Measurements from ENCODE around the gene GIT2. TPM values are rescaled to one million over a fixed set of nuclear protein-coding genes. Genes with fewer than 3 reads are reported as not detected.

GIT2 gene
- 10 to 100 TPM; 64.3 to 70.1 TPM for total RNA-seq

- peak; percentile 94 to 95 for DNase-seq (ENCODE audit: low spot score in 2 of 2)
- Mint-ChIP-seq H3K36me3 (peaks cover 14 to 23% of the 10 kb centered on the region in 2 donors), H3K27ac (peak within 1 kb of the TSS; percentile 92 to 94), H3K9me3 (no peaks in the 10 kb centered on the region)
- peak; percentile 83 to 88 for ATAC-seq
Measured at GRCh38 chr12:109995686-109996482, at the start of gene GIT2. Gene GIT2, minus strand, starts transcription at chr12:109996368. Its CDS starts 144 bp downstream, at chr12:109996224.

GRCh38 chr12:110042264-110042663 lies 46.1 kb upstream of the GIT2 start:
- Mint-ChIP-seq H3K9me3 (no peaks in the 10 kb centered on the region), H3K36me3 (peaks cover 0 to 19% of the 10 kb centered on the region in 2 donors), H3K27ac (peak overlapping the region; percentile 57 to 74)
- ATAC-seq (no peak), DNase-seq (ENCODE audit: low spot score in 2 of 2) (no peak)

- peak in 1 of 2 donors; percentile 48 for ATAC-seq
- DNase-seq (ENCODE audit: low spot score in 2 of 2), result no peak
- Mint-ChIP-seq H3K27ac (peak overlapping the region; percentile 88 to 96), H3K36me3 (peaks cover 0 to 19% of the 10 kb centered on the region in 2 donors), H3K9me3 (no peaks in the 10 kb centered on the region)
Measured at GRCh38 chr12:110039085-110039807, 43.1 kb upstream of the GIT2 start.

- DNase-seq (ENCODE audit: low spot score in 2 of 2) (no peak), ATAC-seq (no peak)
- H3K27ac Mint-ChIP-seq, result peak overlapping the region; percentile 5 to 88
- no peaks in the 10 kb centered on the region for H3K9me3 Mint-ChIP-seq
- H3K36me3 Mint-ChIP-seq, result peaks cover 0 to 19% of the 10 kb centered on the region in 2 donors
Measured at GRCh38 chr12:110038741-110039084, 42.5 kb upstream of the GIT2 start.

GRCh38 chr12:110037315-110037714 lies 41.1 kb upstream of the GIT2 start:
- Mint-ChIP-seq H3K27ac (peak overlapping the region in 1 of 2 donors; percentile 73), H3K9me3 (no peaks in the 10 kb centered on the region), H3K36me3 (peaks cover 0 to 10% of the 10 kb centered on the region in 2 donors)
- ATAC-seq, result no peak
- DNase-seq (ENCODE audit: low spot score in 2 of 2), result no peak

- no peaks in the 10 kb centered on the region for H3K9me3 Mint-ChIP-seq
- H3K27ac Mint-ChIP-seq, result peak overlapping the region; percentile 13 to 73
- peaks cover 0 to 7% of the 10 kb centered on the region in 2 donors for H3K36me3 Mint-ChIP-seq
- ATAC-seq, result no peak
- no peak for DNase-seq (ENCODE audit: low spot score in 2 of 2)
Measured at GRCh38 chr12:110035534-110036104, 39.5 kb upstream of the GIT2 start.

GRCh38 chr12:110033888-110034287 lies 37.7 kb upstream of the GIT2 start:
- Mint-ChIP-seq H3K9me3 (no peaks in the 10 kb centered on the region), H3K36me3 (peaks cover 0 to 6% of the 10 kb centered on the region in 2 donors), H3K27ac (peak overlapping the region in 1 of 2 donors; percentile 3)
- ATAC-seq, result no peak
- DNase-seq (ENCODE audit: low spot score in 2 of 2), result no peak

GRCh38 chr12:110029290-110029815 lies 33.2 kb upstream of the GIT2 start:
- ATAC-seq (no peak), DNase-seq (ENCODE audit: low spot score in 2 of 2) (no peak)
- peak overlapping the region in 1 of 2 donors; percentile 82 for H3K27ac Mint-ChIP-seq
- H3K9me3 Mint-ChIP-seq, result no peaks in the 10 kb centered on the region
- peaks cover 0 to 15% of the 10 kb centered on the region in 2 donors for H3K36me3 Mint-ChIP-seq

GRCh38 chr12:110028323-110028722 lies 32.2 kb upstream of the GIT2 start:
- H3K36me3 Mint-ChIP-seq, result peaks cover 0 to 15% of the 10 kb centered on the region in 2 donors
- no peak overlapping the region for H3K27ac Mint-ChIP-seq
- no peak for ATAC-seq

GRCh38 chr12:110024051-110024450 lies 27.9 kb upstream of the GIT2 start:
- ATAC-seq (no peak), DNase-seq (ENCODE audit: low spot score in 2 of 2) (no peak)
- Mint-ChIP-seq H3K9me3 (no peaks in the 10 kb centered on the region), H3K27ac (peak overlapping the region in 1 of 2 donors; percentile 15), H3K36me3 (peaks cover 7 to 21% of the 10 kb centered on the region in 2 donors)

More at GRCh38 chr12:110028323-110028722, 32.2 kb upstream of the GIT2 start:
- no peak for DNase-seq (ENCODE audit: low spot score in 2 of 2)
- H3K9me3 Mint-ChIP-seq, result no peaks in the 10 kb centered on the region

- Mint-ChIP-seq H3K9me3 (no peaks in the 10 kb centered on the region), H3K27ac (peak overlapping the region; percentile 15 to 29), H3K36me3 (peaks cover 7 to 28% of the 10 kb centered on the region in 2 donors)
- no peak for ATAC-seq
- DNase-seq (ENCODE audit: low spot score in 2 of 2), result no peak
Measured at GRCh38 chr12:110023059-110023980, 27.2 kb upstream of the GIT2 start.

GRCh38 chr12:110020956-110021355 lies 24.8 kb upstream of the GIT2 start:
- no peak for ATAC-seq
- no peaks in the 10 kb centered on the region for H3K9me3 Mint-ChIP-seq
- H3K27ac Mint-ChIP-seq, result peak overlapping the region in 1 of 2 donors; percentile 77
- peaks cover 7 to 18% of the 10 kb centered on the region in 2 donors for H3K36me3 Mint-ChIP-seq
- no peak for DNase-seq (ENCODE audit: low spot score in 2 of 2)

GRCh38 chr12:110015132-110015531 lies 19.0 kb upstream of the GIT2 start:
- peak in 1 of 2 donors; percentile 56 for ATAC-seq

GRCh38 chr12:110012659-110013058 lies 16.5 kb upstream of the GIT2 start:
- DNase-seq (ENCODE audit: low spot score in 2 of 2) (no peak), ATAC-seq (no peak)
- peak overlapping the region; percentile 8 to 58 for H3K27ac Mint-ChIP-seq
- H3K9me3 Mint-ChIP-seq, result no peaks in the 10 kb centered on the region
- peaks cover 0 to 15% of the 10 kb centered on the region in 2 donors for H3K36me3 Mint-ChIP-seq

More at GRCh38 chr12:110015132-110015531, 19.0 kb upstream of the GIT2 start:
- no peak for DNase-seq (ENCODE audit: low spot score in 2 of 2)
- Mint-ChIP-seq H3K36me3 (peaks cover 0 to 21% of the 10 kb centered on the region in 2 donors), H3K9me3 (no peaks in the 10 kb centered on the region), H3K27ac (peak overlapping the region; percentile 74 to 94)

- ATAC-seq, result no peak
- peaks cover 0 to 16% of the 10 kb centered on the region in 2 donors for H3K36me3 Mint-ChIP-seq
Measured at GRCh38 chr12:110012137-110012536, 16.0 kb upstream of the GIT2 start.

More at GRCh38 chr12:110012137-110012536, 16.0 kb upstream of the GIT2 start:
- no peak for DNase-seq (ENCODE audit: low spot score in 2 of 2)
- no peaks in the 10 kb centered on the region for H3K9me3 Mint-ChIP-seq
- H3K27ac Mint-ChIP-seq, result peak overlapping the region; percentile 8 to 58
